Ishikawa (cell line): ENCODE measurements around the gene CALM3.

ENCODE experiments used
- CEBPB ChIP-seq: IDR thresholded peaks from 2 replicates; pipeline ENCODE4 v1.6.1; 2012
- CREB1 ChIP-seq: IDR thresholded peaks from 2 replicates; pipeline ENCODE4 v1.6.1; 2012; ENCODE audit warnings: low read depth
- EGR1 ChIP-seq: IDR thresholded peaks from 2 replicates; pipeline ENCODE4 v1.6.1; 2012
- EP300 ChIP-seq: IDR thresholded peaks from 2 replicates; pipeline ENCODE4 v1.6.1; 2012; ENCODE audit warnings: borderline replicate concordance
- FOXM1 ChIP-seq: IDR thresholded peaks from 2 replicates; pipeline ENCODE4 v1.6.1; 2012; ENCODE audit warnings: low read depth, borderline replicate concordance
- MAX ChIP-seq: IDR thresholded peaks from 2 replicates; pipeline ENCODE4 v1.6.1; 2012
- NFIC ChIP-seq: IDR thresholded peaks from 2 replicates; pipeline ENCODE4 v1.6.1; 2012
- RAD21 ChIP-seq: IDR thresholded peaks from 2 replicates; pipeline ENCODE4 v1.6.1; 2012; ENCODE audit warnings: low read depth
- REST ChIP-seq: IDR thresholded peaks from 2 replicates; pipeline ENCODE4 v1.6.1; 2012; ENCODE audit warnings: low read depth, mild to moderate bottlenecking
- TAF1 ChIP-seq: IDR thresholded peaks from 2 replicates; pipeline ENCODE4 v1.6.1; 2012; ENCODE audit warnings: low read depth, mild to moderate bottlenecking
- TCF12 ChIP-seq: IDR thresholded peaks from 2 replicates; pipeline ENCODE4 v1.6.1; 2012; ENCODE audit warnings: low read depth
- TEAD4 ChIP-seq: IDR thresholded peaks from 2 replicates; pipeline ENCODE4 v1.6.1; 2012
- USF1 ChIP-seq: IDR thresholded peaks from 2 replicates; pipeline ENCODE4 v1.6.1; 2012
- YY1 ChIP-seq: IDR thresholded peaks from 2 replicates; pipeline ENCODE4 v1.6.1; 2012; ENCODE audit warnings: low read depth
- ZBTB7A ChIP-seq: IDR thresholded peaks from 2 replicates; pipeline ENCODE4 v1.6.1; 2012; ENCODE audit warnings: low read depth

The CALM3 gene

GRCh38 chr19:46579361-46579879 lies 21.7 kb upstream of the CALM3 start:
- TF ChIP-seq REST = no peak
- no peak for TF ChIP-seq FOXM1
- no peak for TF ChIP-seq TAF1

- no peak for TF ChIP-seq EGR1
- TF ChIP-seq MAX = no peak
- no peak for TF ChIP-seq ZBTB7A
- TF ChIP-seq USF1 = no peak
- TF ChIP-seq TCF12 = no peak
- no peak for TF ChIP-seq YY1
- no peak for TF ChIP-seq CEBPB
- TF ChIP-seq NFIC = no peak
- TF ChIP-seq FOXM1 = no peak
- no peak for TF ChIP-seq TAF1
- no peak for TF ChIP-seq RAD21
- TF ChIP-seq EP300 = no peak
These were observed 20.9 kb upstream of the CALM3 start for GRCh38 chr19:46580247-46580646.

GRCh38 chr19:46585539-46585938 lies 15.6 kb upstream of the CALM3 start:
- TF ChIP-seq YY1 (no peak), MAX (no peak), EGR1 (no peak), TEAD4 (no peak), CEBPB (no peak), FOXM1 (no peak)

- TF ChIP-seq YY1 = no peak
These were observed 14.8 kb upstream of the CALM3 start for GRCh38 chr19:46586294-46586693.

GRCh38 chr19:46587861-46588260 lies 13.3 kb upstream of the CALM3 start:
- no peak for TF ChIP-seq MAX

- TF ChIP-seq NFIC = no peak
- no peak for TF ChIP-seq USF1
- no peak for TF ChIP-seq TAF1
- TF ChIP-seq CEBPB = no peak
- TF ChIP-seq FOXM1 = no peak
- no peak for TF ChIP-seq TCF12
- no peak for TF ChIP-seq EP300
- TF ChIP-seq REST = no peak
- no peak for TF ChIP-seq RAD21
- TF ChIP-seq MAX = no peak
- no peak for TF ChIP-seq YY1
- no peak for TF ChIP-seq ZBTB7A
- no peak for TF ChIP-seq TEAD4
- no peak for TF ChIP-seq EGR1
- no peak for TF ChIP-seq CREB1
These were observed 9.9 kb upstream of the CALM3 start for GRCh38 chr19:46591254-46591653.

- no peak for TF ChIP-seq FOXM1
- TF ChIP-seq TEAD4 = no peak
- TF ChIP-seq RAD21 = no peak
- no peak for TF ChIP-seq CREB1
- no peak for TF ChIP-seq CEBPB
These were observed 9.3 kb upstream of the CALM3 start for GRCh38 chr19:46591870-46592269.
